Measurements from ENCODE around the gene NVL. TPM values are rescaled to one million over a fixed set of nuclear protein-coding genes. Genes with fewer than 3 reads are reported as not detected.

Gene NVL
- total and polyA plus RNA-seq, 10 of the 15 experiments (the other 5 are each of a cell fraction or from before 2014, with no cell fraction given) = 20.3 to 49.6 (median 35.2) TPM

DNA sequence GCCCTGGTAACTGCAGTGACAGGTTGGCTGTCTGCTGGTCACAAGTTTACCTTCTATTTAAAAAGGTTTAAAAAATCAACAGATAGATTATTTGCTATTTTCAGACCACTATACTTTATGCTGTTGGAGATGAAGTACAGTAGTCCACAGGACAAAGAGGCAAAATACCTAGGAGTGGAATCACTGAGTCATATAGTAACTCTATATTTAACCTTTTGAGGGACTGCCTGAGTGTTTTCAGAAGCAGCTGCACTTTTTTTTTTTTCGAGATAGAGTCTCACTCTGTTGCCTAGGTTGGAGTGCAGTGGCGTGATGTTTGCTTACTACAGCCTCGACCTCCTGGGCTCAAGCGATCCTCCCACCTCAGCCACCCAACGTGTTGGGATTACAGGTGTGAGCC is 38.4 kb upstream of the NVL start:
- whole genome bisulfite sequencing (ENCODE audit: insufficient coverage, insufficient replicate concordance, low lambda C conversion rate, missing lambda C conversion rate) = 9% methylated on average over 5 of the region's 5 CpGs
- no peaks in the 10 kb centered on the region for H3K27me3 ChIP-seq (replicated peaks in 1 of 2; ENCODE audit: control insufficient read depth in 2 of 2, insufficient read depth in 2 of 2, low read length in 1 of 2)
- no peaks in the 10 kb centered on the region for H4K20me1 ChIP-seq (ENCODE audit: control insufficient read depth, insufficient read depth)
- H3K27ac ChIP-seq (ENCODE audit: control insufficient read depth, insufficient read depth) = peak overlapping the region; percentile 32; the same call in 1 of the 2 replicates
- DNase-seq (ENCODE audit: low read depth, low spot score) (peak; percentile 40), ATAC-seq (peak; percentile 86), FAIRE-seq (peak; percentile 89)
- intact Hi-C loops (cut with micrococcal nuclease; ENCODE audit: unreplicated experiment) (no loop called here), in situ Hi-C loops (cut with MboI) (no loop called here)
- peaks cover 4 to 25% of the 10 kb centered on the region in 2 experiments for H3K36me3 ChIP-seq (ENCODE audit: control insufficient read depth in 2 of 2, insufficient read depth in 2 of 2, low read length in 1 of 2)
- ChIA-PET POLR2A (interaction anchor here (0.8 to 3.2 kb wide), 4 partner anchors 9 to 33 kb away, joined by 3 to 18 read pairs (median 8); partner anchors contain the start of gene CNIH4), SMC1A (ENCODE audit: uncharacterized antibody, unreplicated experiment) (interaction anchor here (0.6 to 5.7 kb wide), 9 partner anchors 8 to 82 kb away, joined by 3 to 41 read pairs (median 4); partner anchors contain the start of gene CNIH4), RAD21 (ENCODE audit: unreplicated experiment) (interaction anchor here (0.6 to 1.9 kb wide), 3 partner anchors 11 to 184 kb away, joined by 3 to 7 read pairs (median 4); no protein-coding TSS in a partner anchor), CTCF (interaction anchor here (0.6 to 2.2 kb wide), 4 partner anchors 9 to 152 kb away, joined by 3 to 10 read pairs (median 7); no protein-coding TSS in a partner anchor)
- no peak overlapping the region for H3K9ac ChIP-seq (ENCODE audit: control insufficient read depth, insufficient read depth, low read length)
- no peak overlapping the region for H2AFZ ChIP-seq (ENCODE audit: control insufficient read depth, low read depth, low read length)
- peaks cover 30% of the 10 kb centered on the region for H3K4me1 ChIP-seq (ENCODE audit: control insufficient read depth, insufficient read depth, low read length)
- H3K9me3 ChIP-seq (replicated peaks; ENCODE audit: control insufficient read depth, insufficient read depth, low read length) = no peaks in the 10 kb centered on the region; the same call in 2 of the 3 replicates
- H3K79me2 ChIP-seq (ENCODE audit: control insufficient read depth, insufficient read depth, low read length) = peaks cover 14% of the 10 kb centered on the region
- no TSS peak for BruUV-seq (replicated peaks)
- peak overlapping the region; percentile 53; the same call in 1 of the 2 replicates for H3K4me2 ChIP-seq (ENCODE audit: control insufficient read depth, insufficient read depth)
- no peak overlapping the region for H3K4me3 ChIP-seq
- TF ChIP-seq NR2F1 (conservative IDR thresholded peaks at IDR 0.05) = 0 out of 2 replicates have a peak, but pooled peaks have one; percentile 19
- TF ChIP-seq SP1 (IDR thresholded peaks at IDR 0.05; ENCODE audit: low read depth, low read length) = no peak
- peak; percentile 62 for TF ChIP-seq MEF2B (IDR thresholded peaks at IDR 0.05; ENCODE audit: partially characterized antibody, poor library complexity, severe bottlenecking)
- TF ChIP-seq, protein P1, sequence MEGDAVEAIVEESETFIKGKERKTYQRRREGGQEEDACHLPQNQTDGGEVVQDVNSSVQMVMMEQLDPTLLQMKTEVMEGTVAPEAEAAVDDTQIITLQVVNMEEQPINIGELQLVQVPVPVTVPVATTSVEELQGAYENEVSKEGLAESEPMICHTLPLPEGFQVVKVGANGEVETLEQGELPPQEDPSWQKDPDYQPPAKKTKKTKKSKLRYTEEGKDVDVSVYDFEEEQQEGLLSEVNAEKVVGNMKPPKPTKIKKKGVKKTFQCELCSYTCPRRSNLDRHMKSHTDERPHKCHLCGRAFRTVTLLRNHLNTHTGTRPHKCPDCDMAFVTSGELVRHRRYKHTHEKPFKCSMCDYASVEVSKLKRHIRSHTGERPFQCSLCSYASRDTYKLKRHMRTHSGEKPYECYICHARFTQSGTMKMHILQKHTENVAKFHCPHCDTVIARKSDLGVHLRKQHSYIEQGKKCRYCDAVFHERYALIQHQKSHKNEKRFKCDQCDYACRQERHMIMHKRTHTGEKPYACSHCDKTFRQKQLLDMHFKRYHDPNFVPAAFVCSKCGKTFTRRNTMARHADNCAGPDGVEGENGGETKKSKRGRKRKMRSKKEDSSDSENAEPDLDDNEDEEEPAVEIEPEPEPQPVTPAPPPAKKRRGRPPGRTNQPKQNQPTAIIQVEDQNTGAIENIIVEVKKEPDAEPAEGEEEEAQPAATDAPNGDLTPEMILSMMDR (IDR thresholded peaks at IDR 0.05 in 2 of 3, conservative IDR thresholded peaks at IDR 0.05 in 1 of 3; ENCODE audit: control insufficient read depth in 2 of 3, extremely low read depth in 1 of 3, insufficient read depth in 1 of 3, low read depth in 3 of 3, low read length in 3 of 3) = no peak
- TF ChIP-seq, protein P2, sequence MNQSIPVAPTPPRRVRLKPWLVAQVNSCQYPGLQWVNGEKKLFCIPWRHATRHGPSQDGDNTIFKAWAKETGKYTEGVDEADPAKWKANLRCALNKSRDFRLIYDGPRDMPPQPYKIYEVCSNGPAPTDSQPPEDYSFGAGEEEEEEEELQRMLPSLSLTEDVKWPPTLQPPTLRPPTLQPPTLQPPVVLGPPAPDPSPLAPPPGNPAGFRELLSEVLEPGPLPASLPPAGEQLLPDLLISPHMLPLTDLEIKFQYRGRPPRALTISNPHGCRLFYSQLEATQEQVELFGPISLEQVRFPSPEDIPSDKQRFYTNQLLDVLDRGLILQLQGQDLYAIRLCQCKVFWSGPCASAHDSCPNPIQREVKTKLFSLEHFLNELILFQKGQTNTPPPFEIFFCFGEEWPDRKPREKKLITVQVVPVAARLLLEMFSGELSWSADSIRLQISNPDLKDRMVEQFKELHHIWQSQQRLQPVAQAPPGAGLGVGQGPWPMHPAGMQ (IDR thresholded peaks at IDR 0.05; ENCODE audit: borderline replicate concordance) = no peak
- no peak for TF ChIP-seq CEBPB (IDR thresholded peaks at IDR 0.05; ENCODE audit: borderline replicate concordance in 1 of 2, low read depth in 2 of 2, low read length in 2 of 2)
- TF ChIP-seq SPI1 (IDR thresholded peaks at IDR 0.05; ENCODE audit: borderline replicate concordance, insufficient read depth, low read depth, low read length) = no peak
- no peak for TF ChIP-seq PRDM15 (CRISPR knock-in tag; IDR thresholded peaks at IDR 0.05)
- no peak for TF ChIP-seq ZZZ3 (IDR thresholded peaks at IDR 0.05; ENCODE audit: control insufficient read depth, insufficient read length, low read depth)
- TF ChIP-seq NBN (IDR thresholded peaks at IDR 0.05) = 0 out of 2 replicates have a peak, but pooled peaks have one; percentile 38
- TF ChIP-seq SUZ12 (IDR thresholded peaks at IDR 0.05; ENCODE audit: unreplicated experiment) = no peak
- no peak for TF ChIP-seq KDM1A (IDR thresholded peaks at IDR 0.05; ENCODE audit: borderline replicate concordance)
